Measurements from ENCODE around the gene MYRFL. TPM values are rescaled to one million over a fixed set of nuclear protein-coding genes. Genes with fewer than 3 reads are reported as not detected.

Gene MYRFL
- polyA plus RNA-seq, 1 of the 3 experiments (the other 2 are of a cell fraction): not detected

DNA sequence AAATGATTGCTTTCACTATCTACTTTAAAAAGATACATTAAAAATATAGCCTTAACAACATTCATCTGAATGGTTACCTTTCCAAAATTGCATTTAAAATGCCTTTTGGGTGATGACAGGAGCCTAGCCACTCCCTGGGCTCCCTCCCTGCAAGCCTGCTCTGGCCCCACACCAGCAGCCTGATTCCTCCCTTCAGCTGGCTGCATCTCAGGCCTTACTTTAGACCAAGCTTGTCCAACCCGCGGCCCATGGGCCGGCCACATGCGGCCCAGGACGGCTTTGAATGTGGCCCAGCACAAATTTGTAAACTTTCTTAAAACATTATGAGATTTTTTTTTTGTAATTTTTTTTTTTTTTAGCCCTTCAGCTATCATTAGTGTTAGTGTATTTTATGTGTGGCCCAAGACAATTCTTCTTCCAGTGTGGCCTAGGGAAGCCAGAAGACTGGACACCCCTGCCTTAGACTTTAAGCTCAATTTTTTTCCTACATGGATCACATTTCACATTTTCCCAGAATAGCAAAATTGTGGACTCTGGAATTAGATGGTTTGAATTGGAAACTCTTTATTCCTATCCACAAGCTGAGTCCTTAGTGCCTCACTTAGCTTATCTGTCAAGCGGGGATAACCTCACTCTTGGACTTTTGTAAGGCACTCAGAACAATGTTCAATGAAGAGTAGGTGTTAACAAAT lies 124.4 kb downstream of the MYRFL start:
- Histone ChIP-seq H3K9me3 (no peaks in the 10 kb centered on the region), H3K9ac (no peak overlapping the region), H3K4me2 (no peak overlapping the region), H3K4me1 (ENCODE audit: control insufficient read depth in 1 of 2, insufficient read depth in 2 of 2, low read depth in 1 of 2, low read length in 1 of 2) (peaks cover 0 to 3% of the 10 kb centered on the region in 2 experiments; a peak in 1 of 4 replicates), H3K27me3 (ENCODE audit: insufficient read depth) (no peaks in the 10 kb centered on the region), H3K4me3 (ENCODE audit: low read depth in 2 of 2, low read length in 1 of 2) (no peak overlapping the region), H3K9me2 (no peaks in the 10 kb centered on the region), H3K27ac (ENCODE audit: low read depth in 2 of 2, low read length in 1 of 2) (no peak overlapping the region), H2AFZ (ENCODE audit: low read depth) (no peak overlapping the region), H3K36me3 (replicated peaks in 1 of 2; ENCODE audit: control insufficient read depth in 1 of 2, insufficient read depth in 2 of 2, low read length in 1 of 2) (no peaks in the 10 kb centered on the region), H3F3A (replicated peaks; ENCODE audit: insufficient read depth) (no peaks in the 10 kb centered on the region), H4K20me1 (ENCODE audit: insufficient read depth) (no peaks in the 10 kb centered on the region), H3K79me2 (ENCODE audit: insufficient read depth) (no peaks in the 10 kb centered on the region)
- ChIA-PET CTCF (interaction anchor here (1.8 kb wide), 1 partner anchor 14 kb away, joined by 5 read pairs; no protein-coding TSS in a partner anchor), POLR2A (no interaction called here)
- TF ChIP-seq NFIC (IDR thresholded peaks at IDR 0.05; ENCODE audit: borderline replicate concordance): no peak
- TF ChIP-seq, protein P1, sequence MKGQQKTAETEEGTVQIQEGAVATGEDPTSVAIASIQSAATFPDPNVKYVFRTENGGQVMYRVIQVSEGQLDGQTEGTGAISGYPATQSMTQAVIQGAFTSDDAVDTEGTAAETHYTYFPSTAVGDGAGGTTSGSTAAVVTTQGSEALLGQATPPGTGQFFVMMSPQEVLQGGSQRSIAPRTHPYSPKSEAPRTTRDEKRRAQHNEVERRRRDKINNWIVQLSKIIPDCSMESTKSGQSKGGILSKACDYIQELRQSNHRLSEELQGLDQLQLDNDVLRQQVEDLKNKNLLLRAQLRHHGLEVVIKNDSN (IDR thresholded peaks at IDR 0.05; ENCODE audit: borderline replicate concordance, low read depth): no peak
- TF ChIP-seq ELF1 (IDR thresholded peaks at IDR 0.05): no peak
- no peak for TF ChIP-seq RCOR1 (IDR thresholded peaks at IDR 0.05; ENCODE audit: low read length)
- TF ChIP-seq GATA2 (CRISPR knock-in tag; IDR thresholded peaks at IDR 0.05): no peak
- TF ChIP-seq, protein P2, sequence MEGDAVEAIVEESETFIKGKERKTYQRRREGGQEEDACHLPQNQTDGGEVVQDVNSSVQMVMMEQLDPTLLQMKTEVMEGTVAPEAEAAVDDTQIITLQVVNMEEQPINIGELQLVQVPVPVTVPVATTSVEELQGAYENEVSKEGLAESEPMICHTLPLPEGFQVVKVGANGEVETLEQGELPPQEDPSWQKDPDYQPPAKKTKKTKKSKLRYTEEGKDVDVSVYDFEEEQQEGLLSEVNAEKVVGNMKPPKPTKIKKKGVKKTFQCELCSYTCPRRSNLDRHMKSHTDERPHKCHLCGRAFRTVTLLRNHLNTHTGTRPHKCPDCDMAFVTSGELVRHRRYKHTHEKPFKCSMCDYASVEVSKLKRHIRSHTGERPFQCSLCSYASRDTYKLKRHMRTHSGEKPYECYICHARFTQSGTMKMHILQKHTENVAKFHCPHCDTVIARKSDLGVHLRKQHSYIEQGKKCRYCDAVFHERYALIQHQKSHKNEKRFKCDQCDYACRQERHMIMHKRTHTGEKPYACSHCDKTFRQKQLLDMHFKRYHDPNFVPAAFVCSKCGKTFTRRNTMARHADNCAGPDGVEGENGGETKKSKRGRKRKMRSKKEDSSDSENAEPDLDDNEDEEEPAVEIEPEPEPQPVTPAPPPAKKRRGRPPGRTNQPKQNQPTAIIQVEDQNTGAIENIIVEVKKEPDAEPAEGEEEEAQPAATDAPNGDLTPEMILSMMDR (IDR thresholded peaks at IDR 0.05): no peak
- no peak for TF ChIP-seq NRF1 (IDR thresholded peaks at IDR 0.05; ENCODE audit: low read depth, low read length)
- TF ChIP-seq SMC3 (IDR thresholded peaks at IDR 0.05; ENCODE audit: low read depth, low read length): no peak
- TF ChIP-seq, protein P3, sequence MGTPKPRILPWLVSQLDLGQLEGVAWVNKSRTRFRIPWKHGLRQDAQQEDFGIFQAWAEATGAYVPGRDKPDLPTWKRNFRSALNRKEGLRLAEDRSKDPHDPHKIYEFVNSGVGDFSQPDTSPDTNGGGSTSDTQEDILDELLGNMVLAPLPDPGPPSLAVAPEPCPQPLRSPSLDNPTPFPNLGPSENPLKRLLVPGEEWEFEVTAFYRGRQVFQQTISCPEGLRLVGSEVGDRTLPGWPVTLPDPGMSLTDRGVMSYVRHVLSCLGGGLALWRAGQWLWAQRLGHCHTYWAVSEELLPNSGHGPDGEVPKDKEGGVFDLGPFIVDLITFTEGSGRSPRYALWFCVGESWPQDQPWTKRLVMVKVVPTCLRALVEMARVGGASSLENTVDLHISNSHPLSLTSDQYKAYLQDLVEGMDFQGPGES (IDR thresholded peaks at IDR 0.05; ENCODE audit: low read depth, low read length): no peak
- TF ChIP-seq RAD21 (IDR thresholded peaks at IDR 0.05; ENCODE audit: low read length): no peak
- TF ChIP-seq POLR2AphosphoS5 (IDR thresholded peaks at IDR 0.05; ENCODE audit: low read depth, low read length): no peak
- TF ChIP-seq, protein P4, sequence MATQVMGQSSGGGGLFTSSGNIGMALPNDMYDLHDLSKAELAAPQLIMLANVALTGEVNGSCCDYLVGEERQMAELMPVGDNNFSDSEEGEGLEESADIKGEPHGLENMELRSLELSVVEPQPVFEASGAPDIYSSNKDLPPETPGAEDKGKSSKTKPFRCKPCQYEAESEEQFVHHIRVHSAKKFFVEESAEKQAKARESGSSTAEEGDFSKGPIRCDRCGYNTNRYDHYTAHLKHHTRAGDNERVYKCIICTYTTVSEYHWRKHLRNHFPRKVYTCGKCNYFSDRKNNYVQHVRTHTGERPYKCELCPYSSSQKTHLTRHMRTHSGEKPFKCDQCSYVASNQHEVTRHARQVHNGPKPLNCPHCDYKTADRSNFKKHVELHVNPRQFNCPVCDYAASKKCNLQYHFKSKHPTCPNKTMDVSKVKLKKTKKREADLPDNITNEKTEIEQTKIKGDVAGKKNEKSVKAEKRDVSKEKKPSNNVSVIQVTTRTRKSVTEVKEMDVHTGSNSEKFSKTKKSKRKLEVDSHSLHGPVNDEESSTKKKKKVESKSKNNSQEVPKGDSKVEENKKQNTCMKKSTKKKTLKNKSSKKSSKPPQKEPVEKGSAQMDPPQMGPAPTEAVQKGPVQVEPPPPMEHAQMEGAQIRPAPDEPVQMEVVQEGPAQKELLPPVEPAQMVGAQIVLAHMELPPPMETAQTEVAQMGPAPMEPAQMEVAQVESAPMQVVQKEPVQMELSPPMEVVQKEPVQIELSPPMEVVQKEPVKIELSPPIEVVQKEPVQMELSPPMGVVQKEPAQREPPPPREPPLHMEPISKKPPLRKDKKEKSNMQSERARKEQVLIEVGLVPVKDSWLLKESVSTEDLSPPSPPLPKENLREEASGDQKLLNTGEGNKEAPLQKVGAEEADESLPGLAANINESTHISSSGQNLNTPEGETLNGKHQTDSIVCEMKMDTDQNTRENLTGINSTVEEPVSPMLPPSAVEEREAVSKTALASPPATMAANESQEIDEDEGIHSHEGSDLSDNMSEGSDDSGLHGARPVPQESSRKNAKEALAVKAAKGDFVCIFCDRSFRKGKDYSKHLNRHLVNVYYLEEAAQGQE (IDR thresholded peaks at IDR 0.05; ENCODE audit: low read depth, low read length): no peak
- TF ChIP-seq JUND (IDR thresholded peaks at IDR 0.05): no peak
- TF ChIP-seq, protein P5, sequence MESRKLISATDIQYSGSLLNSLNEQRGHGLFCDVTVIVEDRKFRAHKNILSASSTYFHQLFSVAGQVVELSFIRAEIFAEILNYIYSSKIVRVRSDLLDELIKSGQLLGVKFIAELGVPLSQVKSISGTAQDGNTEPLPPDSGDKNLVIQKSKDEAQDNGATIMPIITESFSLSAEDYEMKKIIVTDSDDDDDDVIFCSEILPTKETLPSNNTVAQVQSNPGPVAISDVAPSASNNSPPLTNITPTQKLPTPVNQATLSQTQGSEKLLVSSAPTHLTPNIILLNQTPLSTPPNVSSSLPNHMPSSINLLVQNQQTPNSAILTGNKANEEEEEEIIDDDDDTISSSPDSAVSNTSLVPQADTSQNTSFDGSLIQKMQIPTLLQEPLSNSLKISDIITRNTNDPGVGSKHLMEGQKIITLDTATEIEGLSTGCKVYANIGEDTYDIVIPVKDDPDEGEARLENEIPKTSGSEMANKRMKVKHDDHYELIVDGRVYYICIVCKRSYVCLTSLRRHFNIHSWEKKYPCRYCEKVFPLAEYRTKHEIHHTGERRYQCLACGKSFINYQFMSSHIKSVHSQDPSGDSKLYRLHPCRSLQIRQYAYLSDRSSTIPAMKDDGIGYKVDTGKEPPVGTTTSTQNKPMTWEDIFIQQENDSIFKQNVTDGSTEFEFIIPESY (IDR thresholded peaks at IDR 0.05; ENCODE audit: borderline replicate concordance, low read depth): no peak
- TF ChIP-seq YY1 (IDR thresholded peaks at IDR 0.05; ENCODE audit: low read depth): no peak
- no peak for DNase-seq
- WGBS (ENCODE audit: low lambda C conversion rate): 81% methylated on average over 6 of the region's 6 CpGs

Data from SK-N-SH (cell line).